Medulla oblongata (tissue), 1 donor: ENCODE data around the gene CEP95.
"Not testable (repeated sequence)": the region's sequence is repeated elsewhere in the genome, so short reads cannot be mapped to it uniquely, and the experiment has no call there.

Experiments
- DNase-seq: peaks from one replicate; pipeline ENCODE4 v3.0.0-alpha.2; 2015; ENCODE audit errors: extremely low spot score

The CEP95 gene

GRCh38 chr17:64495300-64495699, 11.5 kb upstream of the CEP95 start:
- not testable (repeated sequence) for DNase-seq

- no peak for DNase-seq
Measured at GRCh38 chr17:64496348-64496785, 10.4 kb upstream of the CEP95 start.

- DNase-seq: peak; percentile 91
Measured at GRCh38 chr17:64496786-64497564, 9.8 kb upstream of the CEP95 start, which contains the start of gene POLG2. POLG2 (minus strand) TSS chr17:64497054; CDS start chr17:64496968, 86 bp downstream.

GRCh38 chr17:64497565-64498035, 9.2 kb upstream of the CEP95 start:
- DNase-seq: no peak

GRCh38 chr17:64498308-64499203, 8.2 kb upstream of the CEP95 start:
- no peak for DNase-seq

GRCh38 chr17:64499805-64500486, 6.8 kb upstream of the CEP95 start:
- no peak for DNase-seq

GRCh38 chr17:64500487-64500859, 6.3 kb upstream of the CEP95 start:
- no peak for DNase-seq

- DNase-seq: no peak
Measured at GRCh38 chr17:64500862-64501765, 5.7 kb upstream of the CEP95 start.

GRCh38 chr17:64502021-64502420, 4.8 kb upstream of the CEP95 start:
- no peak for DNase-seq

- DNase-seq: no peak
Measured at GRCh38 chr17:64502809-64503208, 4.0 kb upstream of the CEP95 start.

GRCh38 chr17:64503341-64503740, 3.4 kb upstream of the CEP95 start:
- DNase-seq: no peak

- DNase-seq: no peak
Measured at GRCh38 chr17:64503821-64504768, 2.7 kb upstream of the CEP95 start.

GRCh38 chr17:64504769-64505339, 1.9 kb upstream of the CEP95 start:
- DNase-seq: no peak

- peak; percentile 92 for DNase-seq
Measured at GRCh38 chr17:64505340-64506200, 1.2 kb upstream of the CEP95 start.

- peak; percentile 95 for DNase-seq
Measured at GRCh38 chr17:64506201-64506575, 589 bp upstream of the CEP95 start, which contains the start of gene DDX5. DDX5 (minus strand) TSS chr17:64506289; CDS start chr17:64506119, 170 bp downstream.

GRCh38 chr17:64507413-64507782, 621 bp downstream of the CEP95 start:
- DNase-seq: peak; percentile 82

- DNase-seq: no peak
Measured at GRCh38 chr17:64508683-64509082, 1.9 kb downstream of the CEP95 start.

- DNase-seq: no peak
Measured at GRCh38 chr17:64509179-64509578, 2.4 kb downstream of the CEP95 start.
